GM12864 (cell line): ENCODE results near the gene EID2.
A peak's percentile ranks its signal among the peaks of the same experiment; 100 is the strongest.

Experiments used
- DNase-seq: peaks from one replicate; pipeline ENCODE4 v3.0.0-alpha.2; 2011; ENCODE audit warnings: low read depth
- H3K4me3 ChIP-seq: 2 replicates; pipeline ENCODE4 v1.5.1; 2011; ENCODE audit warnings: mild to moderate bottlenecking, low read depth, low read length, control low read depth
- TF ChIP-seq, protein P1 (sequence below): IDR thresholded peaks from 2 replicates; pipeline ENCODE4 v1.5.1; 2011; ENCODE audit warnings: low read depth, mild to moderate bottlenecking, moderate library complexity, low read length, control low read depth, inconsistent platforms; ENCODE audit errors: missing control alignments

Gene EID2

DNA sequence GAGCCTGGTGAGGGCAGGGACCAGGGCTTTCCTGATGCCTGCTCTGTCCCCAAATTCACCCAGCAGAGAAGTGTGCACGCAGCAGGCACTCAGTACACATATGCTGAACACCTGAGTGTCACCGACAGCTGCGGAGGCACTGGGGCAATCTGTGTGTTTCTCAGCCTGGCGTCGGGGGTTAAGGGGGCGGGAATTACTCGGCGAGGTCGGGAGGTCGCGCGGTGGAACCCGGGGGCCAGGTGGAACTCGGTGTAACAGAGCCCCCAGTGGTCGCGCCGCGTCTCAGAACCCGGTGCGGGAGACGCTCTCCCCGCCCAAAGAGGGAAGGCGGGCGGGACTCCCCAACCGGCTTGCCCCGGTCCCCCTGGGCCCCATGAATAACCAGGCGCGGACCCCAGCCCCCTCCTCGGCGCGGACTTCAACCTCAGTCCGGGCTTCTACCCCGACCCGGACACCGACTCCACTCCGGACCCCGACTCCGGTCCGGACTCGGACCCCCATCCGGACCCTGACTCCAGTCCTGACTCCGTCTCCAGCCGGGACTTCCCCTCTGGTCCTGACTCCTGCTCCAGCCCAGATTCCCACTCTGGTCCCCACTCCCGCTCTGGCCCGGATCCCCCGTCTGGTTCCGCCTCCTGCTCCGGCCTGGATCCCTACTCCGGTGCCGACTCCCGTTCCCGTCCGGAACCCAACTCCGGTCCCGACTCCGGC lies 25.0 kb downstream of the EID2 start, which contains the start of gene SELENOV:
Gene SELENOV (plus strand): TSS at position 300 of the 711 bp plus-strand sequence. CDS start 74 bp downstream, at position 374.
- TF ChIP-seq, protein P1, sequence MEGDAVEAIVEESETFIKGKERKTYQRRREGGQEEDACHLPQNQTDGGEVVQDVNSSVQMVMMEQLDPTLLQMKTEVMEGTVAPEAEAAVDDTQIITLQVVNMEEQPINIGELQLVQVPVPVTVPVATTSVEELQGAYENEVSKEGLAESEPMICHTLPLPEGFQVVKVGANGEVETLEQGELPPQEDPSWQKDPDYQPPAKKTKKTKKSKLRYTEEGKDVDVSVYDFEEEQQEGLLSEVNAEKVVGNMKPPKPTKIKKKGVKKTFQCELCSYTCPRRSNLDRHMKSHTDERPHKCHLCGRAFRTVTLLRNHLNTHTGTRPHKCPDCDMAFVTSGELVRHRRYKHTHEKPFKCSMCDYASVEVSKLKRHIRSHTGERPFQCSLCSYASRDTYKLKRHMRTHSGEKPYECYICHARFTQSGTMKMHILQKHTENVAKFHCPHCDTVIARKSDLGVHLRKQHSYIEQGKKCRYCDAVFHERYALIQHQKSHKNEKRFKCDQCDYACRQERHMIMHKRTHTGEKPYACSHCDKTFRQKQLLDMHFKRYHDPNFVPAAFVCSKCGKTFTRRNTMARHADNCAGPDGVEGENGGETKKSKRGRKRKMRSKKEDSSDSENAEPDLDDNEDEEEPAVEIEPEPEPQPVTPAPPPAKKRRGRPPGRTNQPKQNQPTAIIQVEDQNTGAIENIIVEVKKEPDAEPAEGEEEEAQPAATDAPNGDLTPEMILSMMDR: no peak
- H3K4me3 ChIP-seq: no peak within 1 kb of the TSS
- no peak for DNase-seq

DNA sequence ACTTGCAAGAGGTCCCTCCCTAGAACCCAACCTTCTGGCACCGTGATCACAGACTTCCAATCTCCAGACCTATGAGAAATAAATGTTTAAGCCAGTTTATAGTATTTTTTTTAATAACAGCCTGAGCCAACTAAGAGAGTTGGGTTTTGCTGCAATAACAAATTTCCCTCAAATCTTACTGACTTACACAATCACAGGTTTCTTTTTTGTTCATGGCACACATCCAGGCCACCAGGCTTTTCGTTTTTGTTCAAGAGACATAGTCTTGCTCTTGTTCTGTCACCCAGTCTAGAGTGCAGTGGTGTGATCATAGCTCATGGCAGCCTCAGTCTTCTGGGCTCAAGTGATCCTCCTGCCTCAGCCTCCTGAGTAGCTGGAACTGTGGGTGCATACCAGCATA lies 27.0 kb downstream of the EID2 start:
- TF ChIP-seq, protein P1: no peak
- H3K4me3 ChIP-seq: no peak overlapping the region
- DNase-seq: no peak

DNA sequence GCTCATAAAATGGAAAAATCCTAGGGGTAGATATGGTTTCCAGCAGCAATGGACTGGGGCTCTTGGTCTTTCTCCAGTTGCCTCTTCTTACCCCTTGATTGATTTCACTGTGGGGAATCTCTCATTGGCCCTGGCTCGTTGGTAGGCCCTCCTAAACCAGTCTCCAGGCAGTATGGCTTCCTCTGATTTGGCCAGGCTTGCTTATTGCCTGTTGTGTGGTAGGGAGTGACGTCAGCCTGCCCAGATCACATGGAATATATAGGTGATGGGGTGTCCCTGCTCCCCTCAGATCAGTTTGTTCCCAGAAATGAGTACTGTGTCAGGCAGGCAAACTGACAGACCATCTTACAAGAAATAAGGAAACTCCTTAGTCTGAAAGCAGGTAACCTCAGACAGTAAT lies 30.7 kb downstream of the EID2 start:
- TF ChIP-seq, protein P1: no peak
- no peak overlapping the region for H3K4me3 ChIP-seq
- no peak for DNase-seq

DNA sequence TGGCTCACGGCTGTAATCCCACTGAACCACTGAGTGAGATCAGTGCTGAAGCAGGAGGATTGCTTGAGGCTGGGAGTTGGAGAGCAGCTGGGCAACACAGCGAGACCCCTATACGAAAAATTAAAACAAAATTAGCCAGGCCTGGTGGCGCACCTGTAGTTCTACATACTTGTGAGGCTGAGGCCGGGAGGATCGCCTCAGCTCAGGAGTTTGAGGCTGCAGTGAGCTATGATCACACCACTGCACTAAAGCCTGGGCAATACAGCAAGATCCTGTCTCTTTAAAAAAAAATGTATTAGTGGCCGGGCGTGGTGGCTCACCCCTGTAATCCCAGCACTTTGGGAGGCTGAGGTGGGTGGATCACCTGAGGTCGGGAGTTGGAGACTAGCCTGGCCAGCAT lies 31.3 kb downstream of the EID2 start:
- TF ChIP-seq, protein P1: no peak
- no peak for DNase-seq
- H3K4me3 ChIP-seq: no peak overlapping the region

DNA sequence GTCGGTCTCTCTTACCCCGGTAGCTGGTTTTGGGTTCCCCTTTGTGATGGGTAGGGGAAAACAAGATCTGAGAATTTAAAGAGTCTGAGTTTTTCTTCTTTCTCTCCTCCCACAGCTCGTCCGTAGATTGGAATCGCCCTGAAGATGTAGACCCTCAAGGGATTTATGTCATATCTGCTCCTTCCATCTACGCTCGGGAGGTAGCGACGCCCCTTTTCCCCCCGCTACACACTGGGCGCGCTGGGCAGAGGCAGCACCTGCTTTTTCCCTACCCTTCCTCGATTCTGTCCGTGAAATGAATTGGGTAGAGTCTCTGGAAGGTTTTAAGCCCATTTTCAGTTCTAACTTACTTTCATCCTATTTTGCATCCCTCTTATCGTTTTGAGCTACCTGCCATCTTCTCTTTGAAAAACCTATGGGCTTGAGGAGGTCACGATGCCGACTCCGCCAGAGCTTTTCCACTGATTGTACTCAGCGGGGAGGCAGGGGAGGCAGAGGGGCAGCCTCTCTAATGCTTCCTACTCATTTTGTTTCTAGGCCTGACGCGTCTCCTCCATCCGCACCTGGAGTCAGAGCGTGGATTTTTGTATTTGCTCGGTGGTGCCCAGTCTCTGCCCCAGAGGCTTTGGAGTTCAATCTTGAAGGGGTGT lies 32.1 kb downstream of the EID2 start:
- peak overlapping the region; percentile 61 for H3K4me3 ChIP-seq
- TF ChIP-seq, protein P1: no peak
- DNase-seq: no peak

DNA sequence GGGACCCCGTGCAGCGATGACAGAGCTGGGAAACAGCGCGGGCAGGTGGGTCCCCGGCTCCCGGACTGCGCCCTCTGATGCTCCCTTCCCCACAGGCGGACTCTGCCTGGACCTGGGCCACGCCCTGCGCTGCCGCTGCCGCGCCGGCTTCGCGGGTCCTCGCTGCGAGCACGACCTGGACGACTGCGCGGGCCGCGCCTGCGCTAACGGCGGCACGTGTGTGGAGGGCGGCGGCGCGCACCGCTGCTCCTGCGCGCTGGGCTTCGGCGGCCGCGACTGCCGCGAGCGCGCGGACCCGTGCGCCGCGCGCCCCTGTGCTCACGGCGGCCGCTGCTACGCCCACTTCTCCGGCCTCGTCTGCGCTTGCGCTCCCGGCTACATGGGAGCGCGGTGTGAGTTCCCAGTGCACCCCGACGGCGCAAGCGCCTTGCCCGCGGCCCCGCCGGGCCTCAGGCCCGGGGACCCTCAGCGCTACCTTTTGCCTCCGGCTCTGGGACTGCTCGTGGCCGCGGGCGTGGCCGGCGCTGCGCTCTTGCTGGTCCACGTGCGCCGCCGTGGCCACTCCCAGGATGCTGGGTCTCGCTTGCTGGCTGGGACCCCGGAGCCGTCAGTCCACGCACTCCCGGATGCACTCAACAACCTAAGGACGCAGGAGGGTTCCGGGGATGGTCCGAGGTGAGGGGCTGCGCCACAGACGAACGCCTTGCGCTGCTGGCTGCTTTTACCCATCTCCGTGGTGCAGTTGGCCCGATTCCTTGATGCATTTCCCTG lies 32.8 kb downstream of the EID2 start:
- TF ChIP-seq, protein P1: no peak
- DNase-seq: peak; percentile 41
- H3K4me3 ChIP-seq: peak overlapping the region; percentile 61
